HEK293T (cell line): Measurements from ENCODE around the gene SIGLEC9.

Source experiments
- CTCF ChIA-PET: fragments of 350-600 bp; formaldehyde crosslinking; extraction: SDS; loops from one replicate; lab custom pipeline; 2021; ENCODE audit warnings: antibody characterized with exemption, inconsistent platforms; lab: Yijun Ruan, JAX
- POLR2A ChIA-PET: fragments of 350-600 bp; formaldehyde crosslinking; extraction: SDS; loops from one replicate; lab custom pipeline; 2020; ENCODE audit warnings: antibody characterized with exemption, inconsistent platforms; lab: Yijun Ruan, JAX
- DNase-seq: peaks from one replicate; pipeline ENCODE4 v3.0.0; 2012; ENCODE audit warnings: mixed read lengths; ENCODE audit errors: extremely low spot score
- ARNT ChIP-seq: fragments of 450-650 bp; IDR thresholded peaks from 2 replicates; pipeline ENCODE4 v1.6.1; 2017; ENCODE audit warnings: mild to moderate bottlenecking
- BHLHE40 ChIP-seq: fragments of 450-650 bp; IDR thresholded peaks from 2 replicates; pipeline ENCODE4 v1.6.1; 2016; ENCODE audit warnings: mild to moderate bottlenecking, moderate library complexity, borderline replicate concordance
- CTBP1 ChIP-seq: fragments of 450-650 bp; IDR thresholded peaks from 2 replicates; pipeline ENCODE4 v1.6.1; 2016; ENCODE audit warnings: borderline replicate concordance
- ELF4 ChIP-seq: fragments of 450-650 bp; IDR thresholded peaks from 2 replicates; pipeline ENCODE4 v1.6.1; 2017; ENCODE audit warnings: antibody characterized with exemption
- FOXA1 ChIP-seq: fragments of 450-650 bp; IDR thresholded peaks from 2 replicates; pipeline ENCODE4 v1.6.1; 2016; ENCODE audit warnings: mild to moderate bottlenecking
- FOXK2 ChIP-seq: fragments of 450-650 bp; IDR thresholded peaks from 2 replicates; pipeline ENCODE4 v1.6.1; 2016; ENCODE audit warnings: mild to moderate bottlenecking
- FOXM1 ChIP-seq: fragments of 450-650 bp; IDR thresholded peaks from 2 replicates; pipeline ENCODE4 v1.6.1; 2017; ENCODE audit warnings: mild to moderate bottlenecking, borderline replicate concordance
- HDGF ChIP-seq: fragments of 450-650 bp; IDR thresholded peaks from 2 replicates; pipeline ENCODE4 v1.6.1; 2017; ENCODE audit warnings: antibody characterized with exemption, borderline replicate concordance
- L3MBTL2 ChIP-seq: fragments of 450-650 bp; conservative IDR thresholded peaks from 2 replicates; pipeline ENCODE4 v1.6.1; 2016; ENCODE audit warnings: mild to moderate bottlenecking
- LEF1 ChIP-seq: fragments of 450-650 bp; IDR thresholded peaks from 2 replicates; pipeline ENCODE4 v1.6.1; 2017; ENCODE audit warnings: mild to moderate bottlenecking, borderline replicate concordance
- NFRKB ChIP-seq: fragments of 450-650 bp; IDR thresholded peaks from 2 replicates; pipeline ENCODE4 v1.6.1; 2016; ENCODE audit warnings: mild to moderate bottlenecking, moderate library complexity
- PKNOX1 ChIP-seq: fragments of 450-650 bp; IDR thresholded peaks from 2 replicates; pipeline ENCODE4 v1.6.1; 2016
- SP1 ChIP-seq: fragments of 450-650 bp; IDR thresholded peaks from 2 replicates; pipeline ENCODE4 v1.6.1; 2017
- SUZ12 ChIP-seq: fragments of 450-650 bp; IDR thresholded peaks from 2 replicates; pipeline ENCODE4 v1.6.1; 2016; ENCODE audit warnings: mild to moderate bottlenecking
- TARDBP ChIP-seq: fragments of 450-650 bp; IDR thresholded peaks from 2 replicates; pipeline ENCODE4 v1.6.1; 2016
- ZNF384 ChIP-seq: fragments of 450-650 bp; IDR thresholded peaks from 2 replicates; pipeline ENCODE4 v1.6.1; 2016

The SIGLEC9 gene

GRCh38 chr19:51093101-51093500 is 31.6 kb upstream of the SIGLEC9 start:
- TF ChIP-seq FOXA1: no peak
- no peak for TF ChIP-seq FOXK2
- no peak for TF ChIP-seq ELF4
- no peak for TF ChIP-seq SUZ12
- TF ChIP-seq ZNF384: no peak
- no peak for TF ChIP-seq FOXM1
- no peak for TF ChIP-seq PKNOX1
- DNase-seq: no peak
- CTCF ChIA-PET: interaction anchor here (1.4 kb wide), 1 partner anchor 72 kb away, joined by 3 read pairs; no protein-coding TSS in a partner anchor

GRCh38 chr19:51093510-51094345 is 31.0 kb upstream of the SIGLEC9 start:
- TF ChIP-seq CTBP1 (no peak), LEF1 (no peak), HDGF (no peak), PKNOX1 (no peak), BHLHE40 (no peak), SP1 (no peak), FOXA1 (no peak), FOXK2 (no peak)
- CTCF ChIA-PET: interaction anchor here (1.0 to 1.4 kb wide), 2 partner anchors 73 kb away, joined by 3 to 5 read pairs; no protein-coding TSS in a partner anchor
- POLR2A ChIA-PET: no interaction called here
- no peak for DNase-seq

More at GRCh38 chr19:51093101-51093500, 31.6 kb upstream of the SIGLEC9 start:
- POLR2A ChIA-PET: no interaction called here

GRCh38 chr19:51094696-51095279 is 29.9 kb upstream of the SIGLEC9 start:
- DNase-seq: peak; percentile 71
- ChIA-PET POLR2A (no interaction called here), CTCF (interaction anchor here (0.6 to 1.0 kb wide), 2 partner anchors 74 to 148 kb away, joined by 3 to 5 read pairs; no protein-coding TSS in a partner anchor)
- peak; percentile 97 for TF ChIP-seq ZNF384
- TF ChIP-seq CTBP1: no peak

DNA sequence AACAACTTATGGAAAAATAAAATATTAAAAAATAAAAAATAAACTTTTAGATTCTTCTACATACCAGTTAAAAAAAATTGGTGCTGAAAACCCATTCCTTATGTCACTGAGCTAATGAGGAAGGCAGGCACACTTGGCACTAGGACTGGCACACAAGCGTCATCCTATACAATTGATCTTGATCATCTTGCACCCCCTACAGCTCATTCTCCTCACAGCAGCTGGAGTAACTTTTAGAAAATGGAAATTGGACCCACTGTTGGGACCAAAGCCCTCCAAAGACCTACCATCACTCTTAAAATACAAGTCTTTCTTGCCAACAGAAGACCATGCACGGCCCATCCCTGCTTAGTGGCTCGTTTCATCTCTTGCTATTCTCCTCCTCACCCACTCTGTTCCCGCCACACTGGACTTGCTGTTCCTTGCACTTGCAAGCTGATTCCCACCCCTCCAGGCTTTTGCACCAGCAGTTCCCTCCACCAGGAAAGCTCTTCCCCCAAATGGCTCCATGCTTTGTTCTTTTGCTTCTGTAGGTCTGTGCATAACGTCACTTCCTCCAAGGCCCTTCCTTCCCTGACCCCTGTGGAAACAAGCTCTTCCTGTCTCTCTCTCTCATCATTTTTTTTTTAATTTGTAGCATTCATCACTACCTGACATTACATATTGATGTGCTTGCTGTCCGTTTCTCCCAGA is 28.1 kb upstream of the SIGLEC9 start:
- TF ChIP-seq LEF1: no peak
- DNase-seq: no peak
- ChIA-PET POLR2A (no interaction called here), CTCF (interaction anchor here (0.6 to 1.8 kb wide), 4 partner anchors 49 to 607 kb away, joined by 3 to 9 read pairs (median 5); no protein-coding TSS in a partner anchor)

- CTCF ChIA-PET: interaction anchor here (0.6 to 1.8 kb wide), 3 partner anchors 80 to 607 kb away, joined by 3 to 9 read pairs (median 4); no protein-coding TSS in a partner anchor
- no peak for TF ChIP-seq ARNT
- TF ChIP-seq SUZ12: no peak
- TF ChIP-seq ZNF384: no peak
- TF ChIP-seq BHLHE40: no peak
- no peak for TF ChIP-seq FOXK2
- no peak for TF ChIP-seq L3MBTL2
- no peak for TF ChIP-seq NFRKB
- no peak for TF ChIP-seq ELF4
- POLR2A ChIA-PET: no interaction called here
- DNase-seq: peak; percentile 72
Measured at GRCh38 chr19:51097166-51097738, 27.5 kb upstream of the SIGLEC9 start.

- POLR2A ChIA-PET: no interaction called here
- CTCF ChIA-PET: no interaction called here
- no peak for TF ChIP-seq ZNF384
- TF ChIP-seq FOXK2: no peak
- TF ChIP-seq FOXM1: no peak
- no peak for TF ChIP-seq FOXA1
- no peak for TF ChIP-seq HDGF
- TF ChIP-seq SUZ12: no peak
- no peak for TF ChIP-seq SP1
- TF ChIP-seq NFRKB: no peak
- TF ChIP-seq TARDBP: no peak
- TF ChIP-seq LEF1: no peak
- TF ChIP-seq BHLHE40: no peak
- no peak for TF ChIP-seq CTBP1
- TF ChIP-seq L3MBTL2: no peak
- TF ChIP-seq PKNOX1: no peak
- no peak for TF ChIP-seq ARNT
- no peak for TF ChIP-seq ELF4
- DNase-seq: no peak
Measured at GRCh38 chr19:51097796-51098195, 26.9 kb upstream of the SIGLEC9 start.
